ENCODE measurements around the gene GUCY1A1. TPM values are rescaled to one million over a fixed set of nuclear protein-coding genes. Genes with fewer than 3 reads are reported as not detected.

Gene GUCY1A1
- total RNA-seq, 3 donors from 2014 or later (not counting 1 experiment from before 2014, with no cell fraction given), result 4.1 to 7.4 (median 5.2) TPM

- no peak overlapping the region for H3K4me3 ChIP-seq (ENCODE audit: low read length)
- H3K36me3 Mint-ChIP-seq, result no peaks in the 10 kb centered on the region
- no peaks in the 10 kb centered on the region for H3K36me3 ChIP-seq (ENCODE audit: control insufficient read depth, insufficient read depth, low read length)
- 98% methylated on average over 2 of the region's 2 CpGs for WGBS (ENCODE audit: insufficient coverage)
- no peaks in the 10 kb centered on the region for H3K9me3 Mint-ChIP-seq
- DNase-seq, result no peak
- intact Hi-C loops (cut with micrococcal nuclease), result no loop called here
- H3K4me3 Mint-ChIP-seq, result no peak overlapping the region
- TF ChIP-seq, protein P1, sequence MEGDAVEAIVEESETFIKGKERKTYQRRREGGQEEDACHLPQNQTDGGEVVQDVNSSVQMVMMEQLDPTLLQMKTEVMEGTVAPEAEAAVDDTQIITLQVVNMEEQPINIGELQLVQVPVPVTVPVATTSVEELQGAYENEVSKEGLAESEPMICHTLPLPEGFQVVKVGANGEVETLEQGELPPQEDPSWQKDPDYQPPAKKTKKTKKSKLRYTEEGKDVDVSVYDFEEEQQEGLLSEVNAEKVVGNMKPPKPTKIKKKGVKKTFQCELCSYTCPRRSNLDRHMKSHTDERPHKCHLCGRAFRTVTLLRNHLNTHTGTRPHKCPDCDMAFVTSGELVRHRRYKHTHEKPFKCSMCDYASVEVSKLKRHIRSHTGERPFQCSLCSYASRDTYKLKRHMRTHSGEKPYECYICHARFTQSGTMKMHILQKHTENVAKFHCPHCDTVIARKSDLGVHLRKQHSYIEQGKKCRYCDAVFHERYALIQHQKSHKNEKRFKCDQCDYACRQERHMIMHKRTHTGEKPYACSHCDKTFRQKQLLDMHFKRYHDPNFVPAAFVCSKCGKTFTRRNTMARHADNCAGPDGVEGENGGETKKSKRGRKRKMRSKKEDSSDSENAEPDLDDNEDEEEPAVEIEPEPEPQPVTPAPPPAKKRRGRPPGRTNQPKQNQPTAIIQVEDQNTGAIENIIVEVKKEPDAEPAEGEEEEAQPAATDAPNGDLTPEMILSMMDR (IDR thresholded peaks at IDR 0.05), result no peak
- no peak overlapping the region for H3K27ac ChIP-seq (ENCODE audit: low read length)
- no peaks in the 10 kb centered on the region for H3K4me1 Mint-ChIP-seq
- H3K27me3 Mint-ChIP-seq (ENCODE audit: low read depth in 2 of 2), result no peaks in the 10 kb centered on the region
- no peak for ATAC-seq
- no peaks in the 10 kb centered on the region for H3K27me3 ChIP-seq (ENCODE audit: control insufficient read depth, insufficient read depth, low read length)
- no peaks in the 10 kb centered on the region for H3K4me1 ChIP-seq (ENCODE audit: control insufficient read depth, insufficient read depth, low read length)
- no peaks in the 10 kb centered on the region for H3K9me3 ChIP-seq (ENCODE audit: control insufficient read depth, insufficient read depth, low read length)
- no peak overlapping the region for H3K27ac Mint-ChIP-seq
These were observed 22.2 kb downstream of the GUCY1A1 start for GRCh38 chr4:155688860-155689259.

DNA sequence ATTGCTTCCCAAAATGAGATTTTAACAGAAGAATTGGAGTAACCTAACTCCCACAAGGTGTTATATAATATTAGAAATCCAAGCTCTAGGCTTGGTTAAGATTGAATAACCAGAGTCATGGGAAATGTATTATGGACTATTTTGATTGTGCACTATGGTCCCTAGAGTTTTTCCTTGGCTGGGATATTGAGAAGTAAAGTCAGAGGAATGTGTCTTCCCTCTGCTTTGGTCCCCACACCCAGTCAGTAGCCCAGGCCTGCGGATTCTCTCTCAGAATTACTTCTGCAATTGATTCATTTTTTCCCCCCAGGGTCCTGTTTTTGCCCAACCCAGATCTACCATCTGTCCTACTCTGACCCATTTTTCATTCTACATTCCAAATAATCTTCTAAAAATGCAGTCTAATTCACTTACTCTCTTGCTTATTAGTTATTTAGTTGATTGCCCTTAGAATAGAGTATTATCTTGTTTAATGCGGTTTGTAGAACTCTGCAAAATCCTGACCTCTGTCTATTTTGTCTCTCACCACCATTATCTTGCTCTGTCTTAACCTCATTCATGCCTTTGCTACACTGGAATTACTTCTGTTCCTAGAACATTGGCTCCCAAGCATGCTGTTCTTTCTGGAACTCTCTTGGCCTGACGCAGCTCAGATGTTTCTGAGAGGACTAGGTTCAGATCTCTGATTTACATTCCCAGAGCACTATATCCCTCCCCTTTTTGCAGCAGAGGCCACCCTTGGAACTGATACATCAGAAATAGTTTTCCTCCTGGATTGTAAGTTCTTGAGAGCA is 23.6 kb downstream of the GUCY1A1 start:
- TF ChIP-seq, protein P1 (IDR thresholded peaks at IDR 0.05), result no peak
- Histone ChIP-seq H3K27ac (ENCODE audit: low read length) (no peak overlapping the region), H3K36me3 (ENCODE audit: control insufficient read depth, insufficient read depth, low read length) (no peaks in the 10 kb centered on the region), H3K4me1 (ENCODE audit: control insufficient read depth, insufficient read depth, low read length) (no peaks in the 10 kb centered on the region), H3K4me3 (ENCODE audit: low read length) (no peak overlapping the region), H3K9me3 (ENCODE audit: control insufficient read depth, insufficient read depth, low read length) (no peaks in the 10 kb centered on the region), H3K27me3 (ENCODE audit: control insufficient read depth, insufficient read depth, low read length) (no peaks in the 10 kb centered on the region)
- Mint-ChIP-seq H3K27me3 (ENCODE audit: low read depth in 2 of 2) (no peaks in the 10 kb centered on the region), H3K36me3 (no peaks in the 10 kb centered on the region), H3K27ac (no peak overlapping the region), H3K9me3 (no peaks in the 10 kb centered on the region), H3K4me1 (no peaks in the 10 kb centered on the region), H3K4me3 (no peak overlapping the region)
- DNase-seq, result no peak
- WGBS (ENCODE audit: insufficient coverage), result 96% methylated on average over 3 of the region's 3 CpGs
- intact Hi-C loops (cut with micrococcal nuclease), result no loop called here
- ATAC-seq, result no peak

GRCh38 chr4:155692361-155692760 is 25.7 kb downstream of the GUCY1A1 start:
- Mint-ChIP-seq H3K4me1 (no peaks in the 10 kb centered on the region), H3K27me3 (ENCODE audit: low read depth in 2 of 2) (no peaks in the 10 kb centered on the region), H3K36me3 (no peaks in the 10 kb centered on the region), H3K27ac (no peak overlapping the region), H3K4me3 (no peak overlapping the region), H3K9me3 (no peaks in the 10 kb centered on the region)
- no peak for DNase-seq
- no peaks in the 10 kb centered on the region for H3K4me1 ChIP-seq (ENCODE audit: control insufficient read depth, insufficient read depth, low read length)
- no peaks in the 10 kb centered on the region for H3K27me3 ChIP-seq (ENCODE audit: control insufficient read depth, insufficient read depth, low read length)
- H3K9me3 ChIP-seq (ENCODE audit: control insufficient read depth, insufficient read depth, low read length), result no peaks in the 10 kb centered on the region
- no CpG with 5 or more reads among the region's 1 CpG for WGBS (ENCODE audit: insufficient coverage)
- no peak overlapping the region for H3K4me3 ChIP-seq (ENCODE audit: low read length)
- intact Hi-C loops (cut with micrococcal nuclease), result no loop called here
- no peak overlapping the region for H3K27ac ChIP-seq (ENCODE audit: low read length)
- no peak for ATAC-seq
- TF ChIP-seq, protein P1 (IDR thresholded peaks at IDR 0.05), result no peak
- no peaks in the 10 kb centered on the region for H3K36me3 ChIP-seq (ENCODE audit: control insufficient read depth, insufficient read depth, low read length)

Data from natural killer cell (primary cell).